Kidney (tissue), 14 donors: ENCODE measurements around the gene ZSCAN22. TPM values are rescaled to one million over a fixed set of nuclear protein-coding genes. Genes with fewer than 3 reads are reported as not detected.

ENCODE experiments used
- DNase-seq, 5 donors: peaks; one replicate each; pipeline ENCODE4 v3.0.0-alpha.2; 2013 to 2020
- FAIRE-seq: peaks from 2 replicates; lab custom pipeline; 2012; peaks lifted over from hg19 to GRCh38; lab: Jason Lieb, UNC
- H3K27ac ChIP-seq, 2 donors: one replicate each; pipeline ENCODE4 v1.7.0; 2013; ENCODE audit warnings: low read depth in 2 of 2, low read length in 2 of 2, inconsistent platforms in 1 of 2
- H3K27me3 ChIP-seq: one replicate; pipeline ENCODE4 v1.7.1; 2013; ENCODE audit warnings: low read length, inconsistent platforms; ENCODE audit not compliant: control insufficient read depth, insufficient read depth
- H3K36me3 ChIP-seq, 3 donors: one replicate each; pipeline versions ENCODE4 v1.7.0 to v1.7.1; 2013; ENCODE audit warnings: low read length in 3 of 3, control low read depth in 1 of 3, inconsistent platforms in 1 of 3; ENCODE audit not compliant: insufficient read depth in 3 of 3, control insufficient read depth in 2 of 3
- H3K4me1 ChIP-seq, 3 donors: one replicate each; pipeline versions ENCODE4 v1.7.0 to v1.7.1; 2013; ENCODE audit warnings: low read length in 3 of 3, inconsistent platforms in 1 of 3, low read depth in 1 of 3; ENCODE audit not compliant: control insufficient read depth in 2 of 3, insufficient read depth in 2 of 3
- H3K4me3 ChIP-seq, 3 donors: one replicate each; pipeline versions ENCODE4 v1.7.0 to v1.8.1; 2013; ENCODE audit warnings: low read length in 3 of 3, control low read depth in 1 of 3, inconsistent platforms in 1 of 3
- H3K9ac ChIP-seq, 3 donors: one replicate each; pipeline versions ENCODE4 v1.7.0 to v1.7.1; 2013; ENCODE audit warnings: low read length in 3 of 3, control low read depth in 1 of 3, inconsistent platforms in 1 of 3
- H3K9me3 ChIP-seq, 3 donors: one replicate each; pipeline versions ENCODE4 v1.7.0 to v1.7.1; 2013; ENCODE audit warnings: low read length in 3 of 3, control low read depth in 1 of 3, inconsistent platforms in 1 of 3; ENCODE audit not compliant: control insufficient read depth in 2 of 3, insufficient read depth in 1 of 3
- CTCF ChIP-seq: IDR thresholded peaks from 3 replicates; pipeline ENCODE4 v1.5.1; 2012; ENCODE audit warnings: mild to moderate bottlenecking, moderate library complexity, borderline replicate concordance; ENCODE audit not compliant: insufficient read depth; ENCODE audit errors: extremely low read depth
- intact Hi-C: fragments of 100-400 bp; cut with DNase I; formaldehyde crosslinking; loops from one replicate; pipeline ENCODE4 v1.11.1; 2022
- polyA plus RNA-seq: library from polyadenylated mRNA; stranded (reverse); fragments of 350-450 nt; fragmentation: Illumina TruSeq; extraction: RNeasy Lipid Tissue Mini Kit (QIAGEN cat#74804); gene quantifications from one replicate; pipeline ENCODE4 v1.2.3, GENCODE V29; 2014; ENCODE audit warnings: low read depth, low replicate concordance; ENCODE audit not compliant: insufficient read depth
- total RNA-seq: library from RNA; stranded (reverse); fragmentation: NEBNext Ultra II Directional; extraction: Animal tissue kit (Norgen Biotek cat#: 25700); gene quantifications from one replicate; pipeline ENCODE4 v1.2.1, GENCODE V29; 2021
- donor health status: control.
- donor health status: control.
- donor health status: control.
- donor health status: control.
- donor health status: control.
- donor health status: DM: yes; HTN: yes; CAD: no.
- donor health status: Normal renal cell carcinoma (clear cell type).

ZSCAN22 gene
- total and polyA plus RNA-seq, 2 donors from 2014 or later: 1.1 to 3.3 TPM

GRCh38 chr19:58354478-58355030 lies 27.8 kb downstream of the ZSCAN22 start:
- H3K27ac ChIP-seq: no peak overlapping the region
- H3K4me1 ChIP-seq: peaks cover 0 to 12% (median 0%) of the 10 kb centered on the region in 3 donors
- TF ChIP-seq CTCF: no peak
- intact Hi-C loops: no loop called here
- no peak overlapping the region for H3K9ac ChIP-seq
- H3K36me3 ChIP-seq: no peaks in the 10 kb centered on the region
- no peak overlapping the region for H3K4me3 ChIP-seq
- FAIRE-seq (no peak), DNase-seq (peak in 1 of 5 donors; percentile 53)
- no peaks in the 10 kb centered on the region for H3K9me3 ChIP-seq
- H3K27me3 ChIP-seq: peaks cover 8% of the 10 kb centered on the region

- Histone ChIP-seq H3K4me1 (peaks cover 0 to 8% (median 0%) of the 10 kb centered on the region in 3 donors), H3K27me3 (peaks cover 3% of the 10 kb centered on the region), H3K9ac (no peak overlapping the region), H3K4me3 (no peak overlapping the region), H3K27ac (no peak overlapping the region), H3K9me3 (no peaks in the 10 kb centered on the region), H3K36me3 (no peaks in the 10 kb centered on the region)
- intact Hi-C loops: no loop called here
- DNase-seq (peak in 1 of 5 donors; percentile 26), FAIRE-seq (no peak)
- no peak for TF ChIP-seq CTCF
Observed at GRCh38 chr19:58355215-58355796, 28.5 kb downstream of the ZSCAN22 start.

- FAIRE-seq: no peak
- peak overlapping the region in 2 of 3 donors; percentile 16 to 44 for H3K4me3 ChIP-seq
Observed at GRCh38 chr19:58355908-58356765, 29.3 kb downstream of the ZSCAN22 start.

More at GRCh38 chr19:58355908-58356765, 29.3 kb downstream of the ZSCAN22 start:
- no peak overlapping the region for H3K9ac ChIP-seq
- no peaks in the 10 kb centered on the region for H3K36me3 ChIP-seq
- H3K27me3 ChIP-seq: peaks cover 3% of the 10 kb centered on the region
- TF ChIP-seq CTCF: no peak
- H3K27ac ChIP-seq: no peak overlapping the region
- no peaks in the 10 kb centered on the region for H3K9me3 ChIP-seq
- peaks cover 0 to 4% (median 0%) of the 10 kb centered on the region in 3 donors for H3K4me1 ChIP-seq
- peak in 4 of 5 donors; percentile 55 to 79 (median 71) for DNase-seq
- intact Hi-C loops: no loop called here
